ENCODE results near the gene GPRC5C. TPM values are rescaled to one million over a fixed set of nuclear protein-coding genes. Genes with fewer than 3 reads are reported as not detected.

The GPRC5C gene
- total and polyA plus RNA-seq, 2 donors (not counting 1 experiment from before 2014, with no cell fraction given) = 0.66 to 1.1 TPM

GRCh38 chr17:74415608-74416396, 16.1 kb upstream of the GPRC5C start:
- CTCF ChIA-PET = interaction anchor here (1.1 kb wide), 1 partner anchor 22 kb away, joined by 4 read pairs; no protein-coding TSS in a partner anchor
- Mint-ChIP-seq H3K9me3 (ENCODE audit: insufficient read depth) (no peaks in the 10 kb centered on the region), H3K27me3 (peaks cover 19% of the 10 kb centered on the region), H3K4me3 (no peak overlapping the region), H3K4me1 (peaks cover 3% of the 10 kb centered on the region), H3K27ac (no peak overlapping the region)
- intact Hi-C loops (cut with micrococcal nuclease) = no loop called here
- Histone ChIP-seq H3K27ac (ENCODE audit: low read length in 2 of 2) (no peak overlapping the region), H4K20me1 (ENCODE audit: control insufficient read depth, insufficient read depth, low read length, poor library complexity, severe bottlenecking) (no peaks in the 10 kb centered on the region), H3K9me3 (ENCODE audit: control extremely low read depth in 1 of 3, control insufficient read depth in 2 of 3, insufficient read depth in 1 of 3, low read length in 2 of 3) (peaks cover 0 to 2% (median 0%) of the 10 kb centered on the region in 3 donors), H3K9ac (ENCODE audit: low read length) (no peak overlapping the region), H3K27me3 (replicated peaks in 1 of 4; ENCODE audit: control extremely low read depth in 1 of 4, control insufficient read depth in 3 of 4, insufficient read depth in 4 of 4, low read length in 3 of 4) (no peaks in the 10 kb centered on the region), H2AFZ (ENCODE audit: insufficient read depth, low read depth, low read length, poor library complexity, severe bottlenecking) (no peak overlapping the region), H3K36me3 (replicated peaks in 1 of 2; ENCODE audit: control extremely low read depth in 1 of 2, control insufficient read depth in 1 of 2, extremely low read depth in 1 of 2, insufficient read depth in 2 of 2, low read length in 1 of 2) (no peaks in the 10 kb centered on the region), H3K4me3 (ENCODE audit: control extremely low read depth in 1 of 5, extremely low read depth in 1 of 5, insufficient read depth in 1 of 5, low read depth in 2 of 5, low read length in 4 of 5) (no peak overlapping the region), H3K4me1 (ENCODE audit: control insufficient read depth in 2 of 2, insufficient read depth in 2 of 2, low read length in 2 of 2) (no peaks in the 10 kb centered on the region), H3K79me2 (ENCODE audit: control insufficient read depth, insufficient read depth, low read length) (no peaks in the 10 kb centered on the region), H3K4me2 (replicated peaks; ENCODE audit: low read depth, low read length, poor library complexity, severe bottlenecking) (no peak overlapping the region)
- no peak for TF ChIP-seq EZH2 (IDR thresholded peaks at IDR 0.05; ENCODE audit: borderline replicate concordance, insufficient read depth, low read depth, low read length, poor library complexity, severe bottlenecking)
- TF ChIP-seq CTCF (IDR thresholded peaks at IDR 0.05) = no peak
- 94% methylated on average over 10 of the region's 13 CpGs for WGBS (ENCODE audit: insufficient coverage)
- no peak for ATAC-seq (ENCODE audit: low read depth)
- POLR2A ChIA-PET = no interaction called here
- no peak for DNase-seq

All from B cell (primary cell).